Breast epithelium (tissue), 3 donors: ENCODE measurements around the gene NRXN3.

Source experiments
- CTCF ChIP-seq, 3 donors: fragments of 450-650 bp; IDR thresholded peaks; one replicate each; pipeline ENCODE4 v1.5.1; 2016 to 2017; ENCODE audit warnings: antibody characterized with exemption in 3 of 3, mild to moderate bottlenecking in 3 of 3, moderate library complexity in 3 of 3
- POLR2A ChIP-seq: fragments of 450-650 bp; IDR thresholded peaks from one replicate; pipeline ENCODE4 v1.6.1; 2016; ENCODE audit warnings: antibody characterized with exemption, mild to moderate bottlenecking, moderate library complexity
- POLR2AphosphoS5 ChIP-seq, 3 donors: sonication (generic); formaldehyde crosslinking; IDR thresholded peaks; one replicate each; pipeline ENCODE4 v1.6.1; 2017; ENCODE audit warnings: antibody characterized with exemption in 3 of 3

- TF ChIP-seq CTCF (IDR thresholded peaks at IDR 0.05) (no peak), POLR2AphosphoS5 (IDR thresholded peaks at IDR 0.05) (no peak), POLR2A (no peak)
These were observed 1023.7 kb downstream of the NRXN3 start for GRCh38 chr14:79193689-79194477.
